HEK293 (cell line): ENCODE measurements around the gene ESR1.
"Not testable (repeated sequence)": the region's sequence is repeated elsewhere in the genome, so short reads cannot be mapped to it uniquely, and the experiment has no call there.

Source experiments
- CTCF ChIA-PET: fragments of 350-600 bp; formaldehyde crosslinking; extraction: SDS; loops from one replicate; lab custom pipeline; 2021; ENCODE audit warnings: antibody characterized with exemption; lab: Yijun Ruan, JAX
- POLR2A ChIA-PET: fragments of 300-600 bp; formaldehyde crosslinking; extraction: SDS; loops from one replicate; lab custom pipeline; 2020; ENCODE audit warnings: antibody characterized with exemption, inconsistent platforms; lab: Yijun Ruan, JAX
- H3K27ac ChIP-seq: fragments of 200-500 bp; sonication (Bioruptor generic); 2 replicates; pipeline ENCODE4 v1.5.1; 2014; ENCODE audit warnings: low read depth, low read length, control low read depth, inconsistent platforms; ENCODE audit errors: extremely low read depth
- H3K36me3 ChIP-seq, 2 experiments: fragments of 200-500 bp in 1 of 2; sonication (Bioruptor generic) in 1 of 2; 1 replicate in 1 of 2; 2 replicates in 1 of 2; pipeline ENCODE4 v1.5.1; 2014 to 2017; ENCODE audit warnings: inconsistent platforms in 2 of 2, low read length in 2 of 2; ENCODE audit not compliant: control insufficient read depth in 2 of 2, insufficient read depth in 1 of 2
- H3K4me1 ChIP-seq: fragments of 200-500 bp; sonication (Bioruptor generic); 2 replicates; pipeline ENCODE4 v1.5.1; 2014; ENCODE audit warnings: mild to moderate bottlenecking, low read length, inconsistent platforms; ENCODE audit not compliant: control insufficient read depth, insufficient read depth
- H3K4me3 ChIP-seq: 2 replicates; pipeline ENCODE4 v1.5.1; 2011; ENCODE audit warnings: low read depth, mild to moderate bottlenecking, control low read depth, low read length, moderate library complexity
- H3K9me3 ChIP-seq: fragments of 200-500 bp; sonication (Bioruptor generic); 2 replicates; pipeline ENCODE4 v1.5.1; 2014; ENCODE audit warnings: low read depth, low read length, inconsistent platforms; ENCODE audit not compliant: control insufficient read depth, insufficient read depth
- BCL11B ChIP-seq: fragments of 450-650 bp; formaldehyde crosslinking; IDR thresholded peaks from 2 replicates; pipeline ENCODE4 v1.5.1; 2016; ENCODE audit warnings: low read depth, missing biosample characterization, missing genetic modification characterization
- FEZF1 ChIP-seq: fragments of 450-650 bp; formaldehyde crosslinking; IDR thresholded peaks from 2 replicates; pipeline ENCODE4 v1.5.1; 2016; ENCODE audit warnings: missing biosample characterization, missing genetic modification characterization
- GLIS1 ChIP-seq: fragments of 450-650 bp; formaldehyde crosslinking; IDR thresholded peaks from 2 replicates; pipeline ENCODE4 v1.5.1; 2016; ENCODE audit warnings: missing biosample characterization, missing genetic modification characterization
- KLF8 ChIP-seq: fragments of 450-650 bp; formaldehyde crosslinking; IDR thresholded peaks from 2 replicates; pipeline ENCODE4 v1.5.1; 2016; ENCODE audit warnings: missing biosample characterization, missing genetic modification characterization
- SETDB1 ChIP-seq: IDR thresholded peaks from one replicate; pipeline ENCODE4 v1.6.1; 2017; ENCODE audit warnings: mild to moderate bottlenecking, low read length, moderate library complexity, mixed read lengths; ENCODE audit not compliant: insufficient read length
- SP2 ChIP-seq: fragments of 450-650 bp; formaldehyde crosslinking; IDR thresholded peaks from 2 replicates; pipeline ENCODE4 v1.5.1; 2016; ENCODE audit warnings: missing biosample characterization, missing genetic modification characterization
- SP3 ChIP-seq: fragments of 450-650 bp; formaldehyde crosslinking; IDR thresholded peaks from 2 replicates; pipeline ENCODE4 v1.5.1; 2016; ENCODE audit warnings: missing biosample characterization, missing genetic modification characterization
- TRIM28 ChIP-seq: IDR thresholded peaks from 2 replicates; pipeline ENCODE4 v1.6.1; 2011; ENCODE audit warnings: low read length, control low read depth, borderline replicate concordance
- ZIC2 ChIP-seq: fragments of 450-650 bp; formaldehyde crosslinking; IDR thresholded peaks from 2 replicates; pipeline ENCODE4 v1.5.1; 2016; ENCODE audit warnings: missing biosample characterization, missing genetic modification characterization
- ZNF10 ChIP-seq: fragments of 450-650 bp; formaldehyde crosslinking; IDR thresholded peaks from 2 replicates; pipeline ENCODE4 v1.5.1; 2017; ENCODE audit warnings: missing biosample characterization, missing genetic modification characterization
- ZNF148 ChIP-seq: fragments of 450-650 bp; formaldehyde crosslinking; IDR thresholded peaks from 2 replicates; pipeline ENCODE4 v1.5.0; 2017; ENCODE audit warnings: missing biosample characterization, missing genetic modification characterization, borderline replicate concordance
- ZNF184 ChIP-seq: fragments of 450-650 bp; IDR thresholded peaks from 2 replicates; pipeline ENCODE4 v1.5.1; 2018; ENCODE audit warnings: missing biosample characterization, mild to moderate bottlenecking, missing genetic modification characterization
- ZNF239 ChIP-seq: fragments of 450-650 bp; formaldehyde crosslinking; IDR thresholded peaks from 2 replicates; pipeline ENCODE4 v1.5.1; 2016; ENCODE audit warnings: missing biosample characterization, missing genetic modification characterization
- ZNF292 ChIP-seq: fragments of 450-650 bp; formaldehyde crosslinking; IDR thresholded peaks from 2 replicates; pipeline ENCODE4 v1.5.1; 2016; ENCODE audit warnings: low read depth, missing biosample characterization, missing genetic modification characterization, borderline replicate concordance
- ZNF341 ChIP-seq: fragments of 450-650 bp; formaldehyde crosslinking; IDR thresholded peaks from 2 replicates; pipeline ENCODE4; 2016; ENCODE audit warnings: low read depth, missing biosample characterization, missing genetic modification characterization
- ZNF433 ChIP-seq: fragments of 450-650 bp; formaldehyde crosslinking; IDR thresholded peaks from 2 replicates; pipeline ENCODE4 v1.5.1; 2016; ENCODE audit warnings: missing biosample characterization, missing genetic modification characterization, low read depth
- ZNF514 ChIP-seq: fragments of 450-650 bp; formaldehyde crosslinking; IDR thresholded peaks from 2 replicates; pipeline ENCODE4 v1.5.1; 2016; ENCODE audit warnings: missing biosample characterization, missing genetic modification characterization
- ZNF629 ChIP-seq: fragments of 450-650 bp; formaldehyde crosslinking; IDR thresholded peaks from 2 replicates; pipeline ENCODE4 v1.5.1; 2017; ENCODE audit warnings: missing biosample characterization, missing genetic modification characterization
- ZNF654 ChIP-seq: fragments of 450-650 bp; formaldehyde crosslinking; IDR thresholded peaks from 2 replicates; pipeline ENCODE4 v1.5.1; 2016; ENCODE audit warnings: low read depth, missing biosample characterization, missing genetic modification characterization
- ZNF660 ChIP-seq: fragments of 450-650 bp; IDR thresholded peaks from 2 replicates; pipeline ENCODE4 v1.5.1; 2018; ENCODE audit warnings: missing biosample characterization, mild to moderate bottlenecking, missing genetic modification characterization
- ZNF707 ChIP-seq: fragments of 450-650 bp; formaldehyde crosslinking; IDR thresholded peaks from 2 replicates; pipeline ENCODE4 v1.5.1; 2016; ENCODE audit warnings: missing biosample characterization, missing genetic modification characterization
- ZNF843 ChIP-seq: fragments of 450-650 bp; formaldehyde crosslinking; IDR thresholded peaks from 2 replicates; pipeline ENCODE4 v1.5.1; 2016; ENCODE audit warnings: missing biosample characterization, missing genetic modification characterization
- TF ChIP-seq, protein P1 (sequence below): fragments of 450-650 bp; formaldehyde crosslinking; IDR thresholded peaks from 2 replicates; pipeline ENCODE4 v1.5.1; 2016; ENCODE audit warnings: missing biosample characterization, missing genetic modification characterization
- TF ChIP-seq, protein P2 (sequence below): fragments of 450-650 bp; formaldehyde crosslinking; IDR thresholded peaks from 2 replicates; pipeline ENCODE4 v1.5.1; 2016; ENCODE audit warnings: missing biosample characterization, missing genetic modification characterization

ESR1 gene

GRCh38 chr6:152076242-152076641 is 268.8 kb downstream of the ESR1 start:
- not testable (repeated sequence) for H3K9me3 ChIP-seq
- TF ChIP-seq SETDB1 (peak; percentile 72), ZNF707 (tag by site-specific recombination) (peak; percentile 97), TRIM28 (0 out of 2 replicates have a peak, but pooled peaks have one; percentile 54)

GRCh38 chr6:152078001-152078400 is 270.5 kb downstream of the ESR1 start:
- POLR2A ChIA-PET = no interaction called here
- H3K36me3 ChIP-seq = no peaks in the 10 kb centered on the region
- H3K4me1 ChIP-seq = no peaks in the 10 kb centered on the region
- TF ChIP-seq SP3 (tag by site-specific recombination) = no peak
- TF ChIP-seq ZNF514 (tag by site-specific recombination) = no peak
- TF ChIP-seq SP2 (tag by site-specific recombination) = no peak
- no peak for TF ChIP-seq ZNF433 (tag by site-specific recombination)
- no peak for TF ChIP-seq ZNF629 (tag by site-specific recombination)
- H3K27ac ChIP-seq = no peak overlapping the region
- no peak overlapping the region for H3K4me3 ChIP-seq
- H3K9me3 ChIP-seq = no peaks in the 10 kb centered on the region
- CTCF ChIA-PET = interaction anchor here (0.6 kb wide), 1 partner anchor 112 kb away, joined by 3 read pairs; no protein-coding TSS in a partner anchor

More at GRCh38 chr6:152076242-152076641, 268.8 kb downstream of the ESR1 start:
- CTCF ChIA-PET, H3K27ac ChIP-seq, H3K36me3 ChIP-seq, H3K4me1 ChIP-seq, H3K4me3 ChIP-seq, POLR2A ChIA-PET: not testable (repeated sequence)

GRCh38 chr6:152078804-152079203 is 271.3 kb downstream of the ESR1 start:
- CTCF ChIA-PET = interaction anchor here (0.6 to 1.1 kb wide), 2 partner anchors 313 to 845 kb away, joined by 4 to 5 read pairs; no protein-coding TSS in a partner anchor

DNA sequence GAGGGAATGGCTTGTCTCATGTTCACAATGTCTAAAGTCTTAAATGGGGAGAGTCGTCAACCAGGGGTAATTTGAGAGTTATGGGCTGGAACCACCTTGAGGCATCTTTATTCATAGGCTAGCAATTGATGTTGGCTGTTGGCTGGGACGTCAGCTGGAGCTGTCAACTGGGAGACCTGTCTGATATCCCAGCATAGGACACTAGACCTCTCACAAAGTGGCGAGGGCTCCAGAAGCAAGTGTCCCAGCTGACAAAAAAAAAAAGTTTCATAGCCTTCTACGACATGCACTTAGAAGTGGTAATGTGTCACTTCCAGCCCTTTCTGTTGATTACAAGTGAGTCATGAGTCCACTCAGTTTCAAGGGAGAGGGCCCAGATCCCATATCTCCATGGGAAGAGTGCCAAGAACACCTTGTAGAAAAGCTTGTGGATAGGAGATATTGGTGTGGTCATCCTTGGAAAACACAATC is 278.0 kb downstream of the ESR1 start:
- Histone ChIP-seq H3K27ac (no peak overlapping the region), H3K4me1 (peaks cover 6% of the 10 kb centered on the region; the same call in 1 of the 2 replicates), H3K36me3 (no peaks in the 10 kb centered on the region), H3K9me3 (no peaks in the 10 kb centered on the region), H3K4me3 (no peak overlapping the region)
- ChIA-PET POLR2A (no interaction called here), CTCF (interaction anchor here (0.6 to 1.1 kb wide), 4 partner anchors 8 to 319 kb away, joined by 3 read pairs; no protein-coding TSS in a partner anchor)
- TF ChIP-seq FEZF1 (tag by site-specific recombination) (peak; percentile 58), ZNF629 (tag by site-specific recombination) (peak; percentile 78), ZNF10 (tag by site-specific recombination) (no peak), TRIM28 (0 out of 2 replicates have a peak, but pooled peaks have one; percentile 47), ZNF239 (tag by site-specific recombination) (no peak), ZNF654 (tag by site-specific recombination) (0 out of 2 replicates have a peak, but pooled peaks have one; percentile 5), ZNF341 (tag by site-specific recombination) (no peak), ZNF292 (tag by site-specific recombination) (no peak), KLF8 (tag by site-specific recombination) (0 out of 2 replicates have a peak, but pooled peaks have one; percentile 28), ZNF843 (tag by site-specific recombination) (0 out of 2 replicates have a peak, but pooled peaks have one; percentile 15), ZNF148 (no peak), ZNF184 (0 out of 2 replicates have a peak, but pooled peaks have one; percentile 77)
- TF ChIP-seq, protein P1, sequence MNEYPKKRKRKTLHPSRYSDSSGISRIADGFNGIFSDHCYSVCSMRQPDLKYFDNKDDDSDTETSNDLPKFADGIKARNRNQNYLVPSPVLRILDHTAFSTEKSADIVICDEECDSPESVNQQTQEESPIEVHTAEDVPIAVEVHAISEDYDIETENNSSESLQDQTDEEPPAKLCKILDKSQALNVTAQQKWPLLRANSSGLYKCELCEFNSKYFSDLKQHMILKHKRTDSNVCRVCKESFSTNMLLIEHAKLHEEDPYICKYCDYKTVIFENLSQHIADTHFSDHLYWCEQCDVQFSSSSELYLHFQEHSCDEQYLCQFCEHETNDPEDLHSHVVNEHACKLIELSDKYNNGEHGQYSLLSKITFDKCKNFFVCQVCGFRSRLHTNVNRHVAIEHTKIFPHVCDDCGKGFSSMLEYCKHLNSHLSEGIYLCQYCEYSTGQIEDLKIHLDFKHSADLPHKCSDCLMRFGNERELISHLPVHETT (tag by site-specific recombination) = 0 out of 2 replicates have a peak, but pooled peaks have one; percentile 36

More at GRCh38 chr6:152078804-152079203, 271.3 kb downstream of the ESR1 start:
- no peak overlapping the region for H3K4me3 ChIP-seq
- no peaks in the 10 kb centered on the region for H3K36me3 ChIP-seq
- H3K4me1 ChIP-seq = no peaks in the 10 kb centered on the region
- H3K27ac ChIP-seq = no peak overlapping the region
- H3K9me3 ChIP-seq = no peaks in the 10 kb centered on the region
- TF ChIP-seq ZIC2 (no peak), BCL11B (no peak), GLIS1 (tag by site-specific recombination) (no peak), ZNF660 (tag by site-specific recombination) (no peak)
- TF ChIP-seq, protein P2, sequence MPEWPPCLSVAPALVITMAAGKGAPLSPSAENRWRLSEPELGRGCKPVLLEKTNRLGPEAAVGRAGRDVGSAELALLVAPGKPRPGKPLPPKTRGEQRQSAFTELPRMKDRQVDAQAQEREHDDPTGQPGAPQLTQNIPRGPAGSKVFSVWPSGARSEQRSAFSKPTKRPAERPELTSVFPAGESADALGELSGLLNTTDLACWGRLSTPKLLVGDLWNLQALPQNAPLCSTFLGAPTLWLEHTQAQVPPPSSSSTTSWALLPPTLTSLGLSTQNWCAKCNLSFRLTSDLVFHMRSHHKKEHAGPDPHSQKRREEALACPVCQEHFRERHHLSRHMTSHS = no peak
- POLR2A ChIA-PET = no interaction called here
